ENCODE results near the gene GRAP2. TPM values are rescaled to one million over a fixed set of nuclear protein-coding genes. Genes with fewer than 3 reads are reported as not detected.

The GRAP2 gene
- total RNA-seq, 4 donors from 2014 or later, result 5.8 to 92.4 (median 6.1) TPM

- no peak overlapping the region for H3K27ac ChIP-seq
- H3K4me3 ChIP-seq, result no peak overlapping the region
- peaks cover 0 to 10% (median 0%) of the 10 kb centered on the region in 4 donors for H3K4me1 ChIP-seq
- no peaks in the 10 kb centered on the region for H3K36me3 ChIP-seq
- H3K27me3 ChIP-seq, result no peaks in the 10 kb centered on the region
- H3K9me3 ChIP-seq, result no peaks in the 10 kb centered on the region
- TF ChIP-seq CTCF (IDR thresholded peaks at IDR 0.05) (no peak), POLR2A (IDR thresholded peaks at IDR 0.05) (no peak)
- no peak for DNase-seq
Observed at GRCh38 chr22:39931251-39931650, 30.4 kb downstream of the GRAP2 start.

GRCh38 chr22:39932166-39932565, 31.3 kb downstream of the GRAP2 start:
- H3K9me3 ChIP-seq, result no peaks in the 10 kb centered on the region
- TF ChIP-seq CTCF (IDR thresholded peaks at IDR 0.05), result no peak
- no peak for TF ChIP-seq POLR2A (IDR thresholded peaks at IDR 0.05)
- H3K27ac ChIP-seq, result no peak overlapping the region
- H3K27me3 ChIP-seq, result no peaks in the 10 kb centered on the region
- H3K4me3 ChIP-seq, result no peak overlapping the region
- no peak for DNase-seq
- no peaks in the 10 kb centered on the region for H3K36me3 ChIP-seq
- H3K4me1 ChIP-seq, result peaks cover 0 to 1% (median 0%) of the 10 kb centered on the region in 4 donors

- Histone ChIP-seq H3K27ac (peak overlapping the region in 2 of 4 donors; percentile 6 to 50), H3K36me3 (no peaks in the 10 kb centered on the region), H3K4me1 (no peaks in the 10 kb centered on the region), H3K27me3 (no peaks in the 10 kb centered on the region), H3K4me3 (no peak overlapping the region), H3K9me3 (no peaks in the 10 kb centered on the region)
- DNase-seq, result peak in 2 of 3 donors; percentile 44 to 82
- TF ChIP-seq POLR2A (IDR thresholded peaks at IDR 0.05) (no peak), CTCF (IDR thresholded peaks at IDR 0.05) (peak; percentile 14 to 75 (median 60))
Observed at GRCh38 chr22:39932918-39933649, 32.2 kb downstream of the GRAP2 start.

- TF ChIP-seq CTCF (IDR thresholded peaks at IDR 0.05) (no peak), POLR2A (IDR thresholded peaks at IDR 0.05) (no peak)
- Histone ChIP-seq H3K36me3 (no peaks in the 10 kb centered on the region), H3K9me3 (no peaks in the 10 kb centered on the region), H3K27me3 (no peaks in the 10 kb centered on the region), H3K27ac (peak overlapping the region in 2 of 4 donors; percentile 6 to 50), H3K4me3 (no peak overlapping the region), H3K4me1 (no peaks in the 10 kb centered on the region)
- peak in 1 of 3 donors; percentile 24 for DNase-seq
Observed at GRCh38 chr22:39933741-39934140, 32.9 kb downstream of the GRAP2 start.

GRCh38 chr22:39935116-39935515, 34.2 kb downstream of the GRAP2 start:
- H3K4me3 ChIP-seq, result no peak overlapping the region
- H3K4me1 ChIP-seq, result no peaks in the 10 kb centered on the region
- H3K9me3 ChIP-seq, result no peaks in the 10 kb centered on the region
- H3K36me3 ChIP-seq, result no peaks in the 10 kb centered on the region
- no peak for TF ChIP-seq CTCF (IDR thresholded peaks at IDR 0.05)
- no peak for TF ChIP-seq POLR2A (IDR thresholded peaks at IDR 0.05)
- DNase-seq, result no peak
- H3K27me3 ChIP-seq, result no peaks in the 10 kb centered on the region
- peak overlapping the region in 1 of 4 donors; percentile 3 for H3K27ac ChIP-seq

All from Peyer's patch (tissue), 4 donors.